Karpas-422 (cell line): ENCODE results near the gene FAM53B. TPM values are rescaled to one million over a fixed set of nuclear protein-coding genes. Genes with fewer than 3 reads are reported as not detected.

Experiments used
- DNase-seq: peaks from one replicate; pipeline ENCODE4 v3.0.0-alpha.2; 2015
- H2AFZ ChIP-seq: fragments of 200-600 bp; sonication (generic); 2 replicates; pipeline ENCODE4 v1.6.1; 2014; ENCODE audit warnings: antibody characterized with exemption, low read length, mixed read lengths
- H3K27ac ChIP-seq: fragments of 200-600 bp; sonication (generic); 2 replicates; pipeline ENCODE4 v1.5.1; 2014; ENCODE audit warnings: mild to moderate bottlenecking, low read length, moderate library complexity
- H3K27me3 ChIP-seq: fragments of 200-600 bp; sonication (generic); 2 replicates; pipeline ENCODE4 v1.6.1; 2014; ENCODE audit warnings: low read length, mixed read lengths
- H3K36me3 ChIP-seq: fragments of 200-600 bp; sonication (generic); 2 replicates; pipeline ENCODE4 v1.6.1; 2014; ENCODE audit warnings: low read length, mixed read lengths; ENCODE audit not compliant: insufficient read depth
- H3K4me1 ChIP-seq: fragments of 200-600 bp; sonication (generic); 2 replicates; pipeline ENCODE4 v1.6.1; 2014; ENCODE audit warnings: mild to moderate bottlenecking, low read length, mixed read lengths
- H3K4me2 ChIP-seq: fragments of 200-600 bp; sonication (generic); 2 replicates; pipeline ENCODE4 v1.6.1; 2014; ENCODE audit warnings: low read length, low read depth, mild to moderate bottlenecking; ENCODE audit not compliant: poor library complexity, severe bottlenecking
- H3K4me3 ChIP-seq: fragments of 200-600 bp; sonication (generic); 2 replicates; pipeline ENCODE4 v1.5.1; 2014; ENCODE audit warnings: mild to moderate bottlenecking, antibody characterized with exemption, low read length, mixed read lengths
- H3K79me2 ChIP-seq: fragments of 200-600 bp; sonication (generic); 2 replicates; pipeline ENCODE4 v1.6.1; 2014; ENCODE audit warnings: mild to moderate bottlenecking, low read length, mixed read lengths
- H3K9ac ChIP-seq: fragments of 200-600 bp; sonication (generic); 2 replicates; pipeline ENCODE4 v1.6.0; 2014; ENCODE audit warnings: low read length
- H3K9me2 ChIP-seq: fragments of 200-600 bp; sonication (generic), shearing (Covaris generic); replicated peaks from 2 replicates; pipeline ENCODE4 v1.6.0; 2014; ENCODE audit warnings: mild to moderate bottlenecking, low read length, moderate library complexity; ENCODE audit not compliant: insufficient read depth
- H3K9me3 ChIP-seq: fragments of 300-700, 200-600 bp; sonication (generic); 2 replicates; pipeline ENCODE4 v1.6.1; 2014; ENCODE audit warnings: low read length, mixed read lengths
- H4K20me1 ChIP-seq: fragments of 200-600 bp; sonication (generic); 2 replicates; pipeline ENCODE4 v1.6.1; 2014; ENCODE audit warnings: mild to moderate bottlenecking, antibody characterized with exemption, low read length, low read depth; ENCODE audit not compliant: insufficient read depth
- total RNA-seq: library from RNA; depleted of rRNA; stranded (reverse); fragments of >200 nt; shearing (Covaris generic); gene quantifications from 2 replicates; pipeline ENCODE4 v1.2.3, GENCODE V29; 2014; ENCODE audit warnings: low replicate concordance

Gene FAM53B
- total RNA-seq, 1 experiment from 2014 or later: 72.5 TPM

- Histone ChIP-seq H3K36me3 (peaks cover 2% of the 10 kb centered on the region), H3K79me2 (peaks cover 58% of the 10 kb centered on the region), H3K4me2 (no peak overlapping the region), H3K9ac (no peak overlapping the region), H3K27me3 (no peaks in the 10 kb centered on the region), H2AFZ (no peak overlapping the region), H3K9me3 (no peaks in the 10 kb centered on the region), H3K4me3 (no peak overlapping the region), H3K27ac (no peak overlapping the region), H3K4me1 (peaks cover 34% of the 10 kb centered on the region), H3K9me2 (no peaks in the 10 kb centered on the region), H4K20me1 (peaks cover 25% of the 10 kb centered on the region; the same call in 1 of the 2 replicates)
- DNase-seq: no peak
Observed at GRCh38 chr10:124594240-124594639, 149.9 kb downstream of the FAM53B start.

- peaks cover 2% of the 10 kb centered on the region for H3K36me3 ChIP-seq
- no peak overlapping the region for H2AFZ ChIP-seq
- no peaks in the 10 kb centered on the region for H3K9me2 ChIP-seq
- no peaks in the 10 kb centered on the region for H3K9me3 ChIP-seq
- H3K4me1 ChIP-seq: peaks cover 27% of the 10 kb centered on the region
- no peak overlapping the region for H3K4me3 ChIP-seq
- peaks cover 29% of the 10 kb centered on the region; the same call in 1 of the 2 replicates for H4K20me1 ChIP-seq
- no peaks in the 10 kb centered on the region for H3K27me3 ChIP-seq
- no peak for DNase-seq
- no peak overlapping the region for H3K27ac ChIP-seq
- peaks cover 66% of the 10 kb centered on the region for H3K79me2 ChIP-seq
- H3K9ac ChIP-seq: no peak overlapping the region
- H3K4me2 ChIP-seq: no peak overlapping the region
Observed at GRCh38 chr10:124593431-124593985, 150.7 kb downstream of the FAM53B start.

- H3K27me3 ChIP-seq: no peaks in the 10 kb centered on the region
- DNase-seq: no peak
- H3K27ac ChIP-seq: no peak overlapping the region
- peaks cover 29% of the 10 kb centered on the region; the same call in 1 of the 2 replicates for H4K20me1 ChIP-seq
- no peak overlapping the region for H3K9ac ChIP-seq
- no peak overlapping the region for H3K4me2 ChIP-seq
- no peaks in the 10 kb centered on the region for H3K9me3 ChIP-seq
- peaks cover 67% of the 10 kb centered on the region for H3K79me2 ChIP-seq
- H3K4me1 ChIP-seq: peaks cover 21% of the 10 kb centered on the region
- H3K4me3 ChIP-seq: no peak overlapping the region
- H3K36me3 ChIP-seq: peaks cover 2% of the 10 kb centered on the region
- no peak overlapping the region for H2AFZ ChIP-seq
- H3K9me2 ChIP-seq: no peaks in the 10 kb centered on the region
Observed at GRCh38 chr10:124592736-124593430, 151.3 kb downstream of the FAM53B start.

- no peak overlapping the region for H2AFZ ChIP-seq
- no peaks in the 10 kb centered on the region for H3K9me3 ChIP-seq
- peaks cover 2% of the 10 kb centered on the region for H3K36me3 ChIP-seq
- no peaks in the 10 kb centered on the region for H3K27me3 ChIP-seq
- no peak for DNase-seq
- no peak overlapping the region for H3K4me3 ChIP-seq
- H3K4me2 ChIP-seq: no peak overlapping the region
- H4K20me1 ChIP-seq: peaks cover 29% of the 10 kb centered on the region; the same call in 1 of the 2 replicates
- H3K9ac ChIP-seq: no peak overlapping the region
- H3K79me2 ChIP-seq: peaks cover 68% of the 10 kb centered on the region
- H3K4me1 ChIP-seq: peaks cover 13% of the 10 kb centered on the region
- H3K9me2 ChIP-seq: no peaks in the 10 kb centered on the region
- peak overlapping the region; percentile 45 for H3K27ac ChIP-seq
Observed at GRCh38 chr10:124592101-124592500, 152.1 kb downstream of the FAM53B start.

GRCh38 chr10:124591123-124591495 is 153.1 kb downstream of the FAM53B start:
- H3K79me2 ChIP-seq: peaks cover 69% of the 10 kb centered on the region
- no peaks in the 10 kb centered on the region for H3K9me3 ChIP-seq
- no peak overlapping the region for H3K4me2 ChIP-seq
- no peaks in the 10 kb centered on the region for H3K9me2 ChIP-seq
- no peaks in the 10 kb centered on the region for H3K27me3 ChIP-seq
- DNase-seq: no peak
- no peak overlapping the region for H3K9ac ChIP-seq
- H2AFZ ChIP-seq: no peak overlapping the region
- H3K36me3 ChIP-seq: peaks cover 2% of the 10 kb centered on the region
- H3K27ac ChIP-seq: no peak overlapping the region
- peaks cover 3% of the 10 kb centered on the region for H3K4me1 ChIP-seq
- peaks cover 29% of the 10 kb centered on the region; the same call in 1 of the 2 replicates for H4K20me1 ChIP-seq
- H3K4me3 ChIP-seq: no peak overlapping the region

GRCh38 chr10:124590216-124591122 is 153.7 kb downstream of the FAM53B start:
- Histone ChIP-seq H3K9me2 (no peaks in the 10 kb centered on the region), H4K20me1 (peaks cover 27% of the 10 kb centered on the region; the same call in 1 of the 2 replicates), H3K4me2 (no peak overlapping the region), H3K79me2 (peaks cover 69% of the 10 kb centered on the region), H3K4me3 (no peak overlapping the region), H3K9me3 (no peaks in the 10 kb centered on the region), H3K4me1 (no peaks in the 10 kb centered on the region), H3K27ac (no peak overlapping the region), H2AFZ (no peak overlapping the region), H3K27me3 (no peaks in the 10 kb centered on the region), H3K9ac (no peak overlapping the region), H3K36me3 (peaks cover 2% of the 10 kb centered on the region)
- no peak for DNase-seq

- no peak overlapping the region for H3K4me2 ChIP-seq
- H3K9me2 ChIP-seq: no peaks in the 10 kb centered on the region
- H4K20me1 ChIP-seq: peaks cover 22% of the 10 kb centered on the region; the same call in 1 of the 2 replicates
- H2AFZ ChIP-seq: no peak overlapping the region
- no peaks in the 10 kb centered on the region for H3K9me3 ChIP-seq
- no peak overlapping the region for H3K27ac ChIP-seq
- no peaks in the 10 kb centered on the region; the same call in 1 of the 2 replicates for H3K4me1 ChIP-seq
- H3K79me2 ChIP-seq: peaks cover 72% of the 10 kb centered on the region
- H3K9ac ChIP-seq: no peak overlapping the region
- peaks cover 5% of the 10 kb centered on the region; the same call in 1 of the 2 replicates for H3K36me3 ChIP-seq
- no peaks in the 10 kb centered on the region for H3K27me3 ChIP-seq
- no peak overlapping the region for H3K4me3 ChIP-seq
- no peak for DNase-seq
Observed at GRCh38 chr10:124589491-124590041, 154.6 kb downstream of the FAM53B start.
